Measurements from ENCODE around the gene DLGAP1.

Gene DLGAP1

GRCh38 chr18:4074647-4075046, 380.5 kb downstream of the DLGAP1 start:
- no peaks in the 10 kb centered on the region for H3K27me3 ChIP-seq

DNA sequence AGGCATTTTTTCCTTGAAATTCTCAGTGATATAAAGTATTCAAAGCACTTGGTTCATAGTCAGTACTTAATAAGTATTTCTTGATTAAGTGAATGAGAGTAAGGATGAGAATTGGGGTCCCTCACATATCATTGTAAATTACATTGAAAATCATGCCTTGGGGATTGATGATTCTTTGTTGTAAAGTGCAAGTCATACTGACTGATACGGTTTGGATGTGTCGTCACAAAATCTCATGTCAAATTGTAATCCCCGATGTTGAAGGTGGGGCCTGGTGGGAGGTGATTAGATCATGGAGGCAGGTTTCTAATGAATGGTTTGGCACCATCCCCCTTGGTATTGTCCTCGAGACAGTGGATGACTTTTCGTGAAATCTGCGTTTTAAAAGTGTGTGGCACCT, 385.9 kb downstream of the DLGAP1 start:
- H3K36me3 ChIP-seq = no peaks in the 10 kb centered on the region
- no peak overlapping the region for H3K4me3 ChIP-seq (ENCODE audit: low read depth in 1 of 2, low read length in 1 of 2)
- H3K27me3 ChIP-seq = no peaks in the 10 kb centered on the region
- no peaks in the 10 kb centered on the region for H3K9me3 ChIP-seq
- H3K27ac ChIP-seq = no peak overlapping the region
- TF ChIP-seq, protein P1, sequence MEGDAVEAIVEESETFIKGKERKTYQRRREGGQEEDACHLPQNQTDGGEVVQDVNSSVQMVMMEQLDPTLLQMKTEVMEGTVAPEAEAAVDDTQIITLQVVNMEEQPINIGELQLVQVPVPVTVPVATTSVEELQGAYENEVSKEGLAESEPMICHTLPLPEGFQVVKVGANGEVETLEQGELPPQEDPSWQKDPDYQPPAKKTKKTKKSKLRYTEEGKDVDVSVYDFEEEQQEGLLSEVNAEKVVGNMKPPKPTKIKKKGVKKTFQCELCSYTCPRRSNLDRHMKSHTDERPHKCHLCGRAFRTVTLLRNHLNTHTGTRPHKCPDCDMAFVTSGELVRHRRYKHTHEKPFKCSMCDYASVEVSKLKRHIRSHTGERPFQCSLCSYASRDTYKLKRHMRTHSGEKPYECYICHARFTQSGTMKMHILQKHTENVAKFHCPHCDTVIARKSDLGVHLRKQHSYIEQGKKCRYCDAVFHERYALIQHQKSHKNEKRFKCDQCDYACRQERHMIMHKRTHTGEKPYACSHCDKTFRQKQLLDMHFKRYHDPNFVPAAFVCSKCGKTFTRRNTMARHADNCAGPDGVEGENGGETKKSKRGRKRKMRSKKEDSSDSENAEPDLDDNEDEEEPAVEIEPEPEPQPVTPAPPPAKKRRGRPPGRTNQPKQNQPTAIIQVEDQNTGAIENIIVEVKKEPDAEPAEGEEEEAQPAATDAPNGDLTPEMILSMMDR (IDR thresholded peaks at IDR 0.05) = no peak
- no peaks in the 10 kb centered on the region for H3K4me1 ChIP-seq (ENCODE audit: control insufficient read depth in 1 of 2, insufficient read depth in 1 of 2, low read depth in 1 of 2, low read length in 1 of 2)

More at GRCh38 chr18:4074647-4075046, 380.5 kb downstream of the DLGAP1 start:
- Histone ChIP-seq H3K4me3 (ENCODE audit: low read depth in 1 of 2, low read length in 1 of 2) (no peak overlapping the region), H3K36me3 (no peaks in the 10 kb centered on the region), H3K27ac (no peak overlapping the region), H3K4me1 (ENCODE audit: control insufficient read depth in 1 of 2, insufficient read depth in 1 of 2, low read depth in 1 of 2, low read length in 1 of 2) (no peaks in the 10 kb centered on the region), H3K9me3 (no peaks in the 10 kb centered on the region)
- TF ChIP-seq, protein P1 (IDR thresholded peaks at IDR 0.05) = no peak

DNA sequence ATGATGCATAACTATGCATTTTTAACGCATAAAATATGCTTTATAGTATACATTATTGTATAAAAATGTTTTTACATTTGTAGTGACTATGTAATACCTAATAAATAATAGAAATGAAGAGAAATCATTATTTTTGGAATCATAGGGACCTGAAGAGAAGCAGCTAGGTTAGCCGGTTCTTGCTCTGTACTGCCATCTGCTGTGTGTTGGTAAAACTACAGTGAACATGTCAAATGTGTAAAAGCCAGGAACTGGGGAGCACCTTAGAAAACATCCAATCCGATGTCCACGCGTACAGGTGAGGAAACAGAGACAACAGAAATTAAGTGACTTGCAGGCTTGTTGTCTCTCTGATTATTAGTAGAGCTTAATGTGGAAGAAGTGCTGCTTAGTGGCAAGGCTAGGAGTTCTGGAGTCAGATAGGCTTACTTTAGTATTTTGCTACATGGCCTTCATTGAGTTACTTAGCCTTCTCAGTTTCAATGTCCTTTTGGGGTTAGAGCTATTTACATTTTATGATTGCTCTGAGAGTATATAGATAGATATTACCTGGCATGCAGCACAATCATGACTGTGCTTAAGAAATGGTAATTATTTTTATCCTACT, 386.5 kb downstream of the DLGAP1 start:
- no peak overlapping the region for H3K4me3 ChIP-seq (ENCODE audit: low read depth in 1 of 2, low read length in 1 of 2)
- no peak overlapping the region for H3K27ac ChIP-seq
- H3K9me3 ChIP-seq = no peaks in the 10 kb centered on the region

GRCh38 chr18:4063545-4063944, 391.6 kb downstream of the DLGAP1 start:
- Histone ChIP-seq H3K9me3 (peaks cover 13% of the 10 kb centered on the region), H3K36me3 (no peaks in the 10 kb centered on the region), H3K27ac (no peak overlapping the region), H3K4me3 (ENCODE audit: low read depth in 1 of 2, low read length in 1 of 2) (no peak overlapping the region), H3K4me1 (ENCODE audit: control insufficient read depth in 1 of 2, insufficient read depth in 1 of 2, low read depth in 1 of 2, low read length in 1 of 2) (no peaks in the 10 kb centered on the region), H3K27me3 (no peaks in the 10 kb centered on the region)
- TF ChIP-seq, protein P1 (IDR thresholded peaks at IDR 0.05) = no peak

More for the DNA sequence above, 386.5 kb downstream of the DLGAP1 start:
- Histone ChIP-seq H3K36me3 (no peaks in the 10 kb centered on the region), H3K27me3 (no peaks in the 10 kb centered on the region), H3K4me1 (ENCODE audit: control insufficient read depth in 1 of 2, insufficient read depth in 1 of 2, low read depth in 1 of 2, low read length in 1 of 2) (no peaks in the 10 kb centered on the region)
- TF ChIP-seq, protein P1 (IDR thresholded peaks at IDR 0.05) = no peak

- no peak overlapping the region for H3K4me3 ChIP-seq (ENCODE audit: low read depth in 1 of 2, low read length in 1 of 2)
- H3K27me3 ChIP-seq = no peaks in the 10 kb centered on the region
- H3K27ac ChIP-seq = no peak overlapping the region
- H3K4me1 ChIP-seq (ENCODE audit: control insufficient read depth in 1 of 2, insufficient read depth in 1 of 2, low read depth in 1 of 2, low read length in 1 of 2) = no peaks in the 10 kb centered on the region
- TF ChIP-seq, protein P1 (IDR thresholded peaks at IDR 0.05) = no peak
- H3K9me3 ChIP-seq = peaks cover 13% of the 10 kb centered on the region
- H3K36me3 ChIP-seq = no peaks in the 10 kb centered on the region
Measured at GRCh38 chr18:4060427-4061281, 394.5 kb downstream of the DLGAP1 start.

Data from neutrophil (primary cell).